CD14-positive monocyte (primary cell): ENCODE measurements around the gene CUL2. TPM values are rescaled to one million over a fixed set of nuclear protein-coding genes. Genes with fewer than 3 reads are reported as not detected.

Experiments
- DNase-seq, 3 donors: peaks; one replicate each; pipeline ENCODE4 v3.0.0-alpha.2; 2011 to 2022
- H2AFZ ChIP-seq: 2 replicates; pipeline ENCODE4 v1.6.0; 2012; ENCODE audit warnings: mild to moderate bottlenecking, low read depth, low read length, inconsistent platforms; ENCODE audit not compliant: insufficient read depth, poor library complexity, severe bottlenecking
- H3K27ac ChIP-seq, 2 donors: 1 replicate in 1 of 2; 2 replicates in 1 of 2; pipeline ENCODE4 v1.5.1; 2012 to 2013; ENCODE audit warnings: low read length in 2 of 2, control low read depth in 1 of 2, inconsistent platforms in 1 of 2, low read depth in 1 of 2, mild to moderate bottlenecking in 1 of 2
- H3K27me3 ChIP-seq, 2 donors: one replicate each; pipeline versions ENCODE4 v1.6.0 to v1.6.1; 2011 to 2013; ENCODE audit warnings: low read length in 2 of 2; ENCODE audit not compliant: control insufficient read depth in 2 of 2, insufficient read depth in 2 of 2
- H3K36me3 ChIP-seq, 2 donors: replicated peaks in 1 of 2; 1 replicate in 1 of 2; 2 replicates in 1 of 2; pipeline versions ENCODE4 v1.5.1 to v1.6.1; 2012 to 2013; ENCODE audit warnings: low read length in 2 of 2, control low read depth in 1 of 2, inconsistent platforms in 1 of 2, mild to moderate bottlenecking in 1 of 2; ENCODE audit not compliant: insufficient read depth in 2 of 2, control insufficient read depth in 1 of 2
- H3K4me1 ChIP-seq, 2 donors: 1 replicate in 1 of 2; 2 replicates in 1 of 2; pipeline versions ENCODE4 v1.5.1 to v1.6.1; 2012 to 2013; ENCODE audit warnings: low read length in 2 of 2, control low read depth in 1 of 2, inconsistent platforms in 1 of 2, mild to moderate bottlenecking in 1 of 2, moderate library complexity in 1 of 2; ENCODE audit not compliant: insufficient read depth in 2 of 2, control insufficient read depth in 1 of 2
- H3K4me2 ChIP-seq: replicated peaks from 2 replicates; pipeline ENCODE3; 2012; ENCODE audit warnings: low read length, moderate library complexity, mild to moderate bottlenecking; ENCODE audit not compliant: poor library complexity, severe bottlenecking; ENCODE audit errors: extremely low read depth
- H3K4me3 ChIP-seq, 3 experiments: fragments of 200-600 bp in 1 of 3; sonication (generic) in 1 of 3; replicated peaks in 1 of 3; 1 replicate in 2 of 3; 2 replicates in 1 of 3; pipeline ENCODE4 v1.5.1; 2011 to 2013; ENCODE audit warnings: low read length in 3 of 3, mild to moderate bottlenecking in 3 of 3, control low read depth in 2 of 3, low read depth in 2 of 3, inconsistent platforms in 1 of 3, moderate library complexity in 1 of 3
- H3K79me2 ChIP-seq: 2 replicates; pipeline ENCODE4 v1.6.0; 2012; ENCODE audit warnings: mild to moderate bottlenecking, control low read depth, inconsistent platforms, low read length, moderate library complexity; ENCODE audit not compliant: insufficient read depth
- H3K9ac ChIP-seq: 2 replicates; pipeline ENCODE4 v1.6.0; 2017; ENCODE audit warnings: low read length, mild to moderate bottlenecking; ENCODE audit not compliant: insufficient read depth, poor library complexity, severe bottlenecking
- H3K9me3 ChIP-seq, 2 donors: replicated peaks in 1 of 2; 1 replicate in 1 of 2; 2 replicates in 1 of 2; pipeline versions ENCODE4 v1.5.1 to v1.6.1; 2012 to 2013; ENCODE audit warnings: low read length in 2 of 2, control low read depth in 1 of 2; ENCODE audit not compliant: control insufficient read depth in 1 of 2, insufficient read depth in 1 of 2
- H4K20me1 ChIP-seq: 2 replicates; pipeline ENCODE4 v1.6.0; 2012; ENCODE audit warnings: mild to moderate bottlenecking, low read length, control low read depth, moderate library complexity; ENCODE audit not compliant: insufficient read depth
- H3K27ac Mint-ChIP-seq, 7 donors: one replicate each; pipeline ENCODE4 v1.8.0; 2020; ENCODE audit warnings: mild to moderate bottlenecking in 7 of 7, mixed read lengths in 7 of 7, moderate library complexity in 6 of 7, inconsistent platforms in 2 of 7
- H3K27me3 Mint-ChIP-seq, 3 donors: one replicate each; pipeline ENCODE4 v1.8.0; 2021 to 2022; ENCODE audit warnings: low read depth in 3 of 3, mild to moderate bottlenecking in 3 of 3, mixed read lengths in 3 of 3, moderate library complexity in 3 of 3, inconsistent platforms in 1 of 3
- H3K36me3 Mint-ChIP-seq, 2 donors: one replicate each; pipeline ENCODE4 v1.8.0; 2020; ENCODE audit warnings: mixed read lengths in 2 of 2, inconsistent platforms in 1 of 2, mild to moderate bottlenecking in 1 of 2
- H3K4me1 Mint-ChIP-seq: one replicate; pipeline ENCODE4 v1.8.0; 2020; ENCODE audit warnings: mild to moderate bottlenecking, mixed read lengths
- H3K4me3 Mint-ChIP-seq, 2 donors: one replicate each; pipeline ENCODE4 v1.8.0; 2020; ENCODE audit warnings: mild to moderate bottlenecking in 2 of 2, mixed read lengths in 2 of 2, moderate library complexity in 1 of 2
- H3K9me3 Mint-ChIP-seq, 7 donors: one replicate each; pipeline ENCODE4 v1.8.0; 2020 to 2022; ENCODE audit warnings: mixed read lengths in 7 of 7, mild to moderate bottlenecking in 6 of 7, moderate library complexity in 6 of 7, inconsistent platforms in 2 of 7
- WGBS: methylation state at CpG from one replicate; pipeline ENCODE4 v1.1.5; 2013; ENCODE audit warnings: missing lambda C conversion rate; ENCODE audit not compliant: insufficient coverage; 5-methylcytosine and 5-hydroxymethylcytosine counted together
- intact Hi-C, 2 donors: fragments of 100-400 bp; cut with micrococcal nuclease; formaldehyde crosslinking; loops; one replicate each; pipeline versions ENCODE4 v1.15.0 to v1.15.1; 2023
- polyA plus RNA-seq, 3 donors: library from polyadenylated mRNA; depleted of rRNA in 1 of 3; unstranded in 2 of 3; stranded (reverse) in 1 of 3; fragments of 300-500 nt in 2 of 3; fragments of >200 nt in 1 of 3; fragmentation: Illumina TruSeq in 2 of 3; gene quantifications; 1 replicate in 2 of 3; 2 replicates in 1 of 3; pipeline ENCODE4 v1.2.3, GENCODE V29; 2012 to 2021
- TF ChIP-seq, protein P1 (sequence below): fragments of 200-600 bp; IDR thresholded peaks from one replicate; pipeline ENCODE4 v1.8.0; 2022; ENCODE audit warnings: antibody characterized with exemption, mild to moderate bottlenecking

CUL2 gene
- polyA plus RNA-seq, 3 donors = 10.2 to 22.8 (median 12.9) TPM

DNA sequence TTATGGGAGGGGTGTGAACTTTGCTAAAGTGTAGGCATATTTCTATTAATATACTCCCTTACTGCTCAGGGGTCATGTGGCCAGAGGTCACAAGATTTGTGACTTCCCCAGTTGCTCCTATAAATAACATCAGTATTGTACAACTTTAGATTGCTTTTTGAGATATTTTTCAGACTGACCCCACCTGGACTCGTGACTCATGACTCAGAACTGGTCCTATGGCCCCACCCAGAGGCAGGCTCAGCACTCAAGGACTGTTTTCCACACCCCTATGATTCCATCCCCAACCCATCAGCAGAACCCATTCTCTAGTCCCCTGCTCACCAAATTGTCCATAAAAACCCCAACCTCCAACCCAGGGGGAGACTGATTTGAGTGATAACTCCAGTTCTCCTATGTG is 2.7 kb upstream of the CUL2 start:
- Histone ChIP-seq H3K27me3 (peaks cover 0 to 7% of the 10 kb centered on the region in 2 donors), H4K20me1 (peaks cover under 1% of the 10 kb centered on the region), H3K9me3 (peaks cover 4 to 6% of the 10 kb centered on the region in 2 donors), H3K4me1 (peaks cover 24 to 32% of the 10 kb centered on the region in 2 donors), H3K27ac (no peak overlapping the region), H3K4me2 (no peak overlapping the region), H3K79me2 (peaks cover 25% of the 10 kb centered on the region), H3K36me3 (no peaks in the 10 kb centered on the region), H2AFZ (no peak overlapping the region), H3K4me3 (no peak overlapping the region), H3K9ac (no peak overlapping the region)
- peaks cover 3 to 11% (median 7%) of the 10 kb centered on the region in 7 donors for H3K9me3 Mint-ChIP-seq
- peaks cover 35% of the 10 kb centered on the region for H3K4me1 Mint-ChIP-seq
- peak; percentile 25 to 36 (median 29) for DNase-seq
- WGBS = 60% methylated on average over 1 of the region's 1 CpG
- peak overlapping the region in 5 of 7 donors; percentile 7 to 76 (median 60) for H3K27ac Mint-ChIP-seq
- no peaks in the 10 kb centered on the region for H3K36me3 Mint-ChIP-seq
- peaks cover 2 to 14% (median 6%) of the 10 kb centered on the region in 3 donors for H3K27me3 Mint-ChIP-seq
- TF ChIP-seq, protein P1, sequence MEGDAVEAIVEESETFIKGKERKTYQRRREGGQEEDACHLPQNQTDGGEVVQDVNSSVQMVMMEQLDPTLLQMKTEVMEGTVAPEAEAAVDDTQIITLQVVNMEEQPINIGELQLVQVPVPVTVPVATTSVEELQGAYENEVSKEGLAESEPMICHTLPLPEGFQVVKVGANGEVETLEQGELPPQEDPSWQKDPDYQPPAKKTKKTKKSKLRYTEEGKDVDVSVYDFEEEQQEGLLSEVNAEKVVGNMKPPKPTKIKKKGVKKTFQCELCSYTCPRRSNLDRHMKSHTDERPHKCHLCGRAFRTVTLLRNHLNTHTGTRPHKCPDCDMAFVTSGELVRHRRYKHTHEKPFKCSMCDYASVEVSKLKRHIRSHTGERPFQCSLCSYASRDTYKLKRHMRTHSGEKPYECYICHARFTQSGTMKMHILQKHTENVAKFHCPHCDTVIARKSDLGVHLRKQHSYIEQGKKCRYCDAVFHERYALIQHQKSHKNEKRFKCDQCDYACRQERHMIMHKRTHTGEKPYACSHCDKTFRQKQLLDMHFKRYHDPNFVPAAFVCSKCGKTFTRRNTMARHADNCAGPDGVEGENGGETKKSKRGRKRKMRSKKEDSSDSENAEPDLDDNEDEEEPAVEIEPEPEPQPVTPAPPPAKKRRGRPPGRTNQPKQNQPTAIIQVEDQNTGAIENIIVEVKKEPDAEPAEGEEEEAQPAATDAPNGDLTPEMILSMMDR = no peak
- intact Hi-C loops = loop anchor here in 1 of 2 donors (5.0 kb wide), 1 partner anchor 34 kb away; the partner anchor contains the start of gene CREM
- no peak overlapping the region for H3K4me3 Mint-ChIP-seq

DNA sequence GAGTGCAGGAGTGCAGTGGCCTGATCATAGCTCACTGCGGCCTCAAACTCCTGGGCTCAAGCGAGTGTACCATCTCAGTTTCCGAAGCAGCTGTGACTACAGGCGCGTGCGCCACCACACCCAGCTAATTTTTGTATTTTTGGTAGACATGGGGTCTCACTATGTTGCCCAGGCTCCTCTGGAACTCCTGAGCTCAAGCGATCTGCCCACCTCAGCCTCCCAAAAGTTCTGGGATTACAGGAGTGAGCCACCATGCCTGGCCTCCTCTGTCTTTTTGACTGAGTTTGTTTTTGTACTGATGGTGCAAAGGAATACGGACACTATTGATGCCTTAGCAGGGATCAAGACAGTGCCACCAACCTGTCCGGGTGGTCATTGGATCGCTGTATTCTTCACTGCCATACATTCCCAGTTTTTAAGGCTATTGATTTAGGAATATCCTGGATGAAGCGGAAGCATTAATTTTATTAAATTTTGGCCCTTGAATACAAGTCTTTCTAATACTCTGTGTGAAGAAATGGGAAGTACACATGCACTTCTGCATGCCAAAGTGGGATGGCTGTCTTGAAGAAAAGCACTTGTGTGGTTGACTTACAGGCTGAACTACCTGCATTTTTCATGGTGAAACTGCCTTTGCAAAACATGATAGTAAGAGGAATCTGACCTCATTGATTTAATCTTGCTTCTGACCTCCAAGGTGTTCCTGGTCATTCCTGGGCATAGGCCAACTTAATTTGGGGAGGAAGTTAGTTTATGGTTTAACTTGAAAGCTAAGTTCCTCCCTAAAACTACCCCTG is 2.1 kb upstream of the CUL2 start:
- TF ChIP-seq, protein P1 = no peak
- H3K4me3 Mint-ChIP-seq = no peak overlapping the region
- intact Hi-C loops = loop anchor here (2.0 to 5.0 kb wide), 2 partner anchors 35 kb away; partner anchors contain the start of gene CREM (in 2 of the 2)
- H3K4me1 ChIP-seq = peaks cover 24 to 32% of the 10 kb centered on the region in 2 donors
- H3K79me2 ChIP-seq = peaks cover 32% of the 10 kb centered on the region
- peaks cover 4% of the 10 kb centered on the region in 2 donors for H3K36me3 Mint-ChIP-seq
- WGBS = 96% methylated on average over 7 of the region's 11 CpGs
- peak overlapping the region in 5 of 7 donors; percentile 5 to 76 (median 65) for H3K27ac Mint-ChIP-seq
- no peak overlapping the region for H3K4me2 ChIP-seq
- H3K9ac ChIP-seq = no peak overlapping the region
- DNase-seq = no peak
- H4K20me1 ChIP-seq = peaks cover 7% of the 10 kb centered on the region
- H3K36me3 ChIP-seq = no peaks in the 10 kb centered on the region
- peaks cover 41% of the 10 kb centered on the region for H3K4me1 Mint-ChIP-seq
- no peak overlapping the region for H3K27ac ChIP-seq
- H3K4me3 ChIP-seq = no peak overlapping the region
- peaks cover 0 to 3% of the 10 kb centered on the region in 2 donors for H3K27me3 ChIP-seq
- no peak overlapping the region for H2AFZ ChIP-seq
- peaks cover 3 to 11% (median 7%) of the 10 kb centered on the region in 7 donors for H3K9me3 Mint-ChIP-seq
- peaks cover 4 to 6% of the 10 kb centered on the region in 2 donors for H3K9me3 ChIP-seq
- peaks cover 3 to 12% (median 6%) of the 10 kb centered on the region in 3 donors for H3K27me3 Mint-ChIP-seq
